Cardiac fibroblast (primary cell): Measurements from ENCODE around the gene SLC1A2.

Experiments used
- DNase-seq, 2 donors: peaks; one replicate each; pipeline versions ENCODE4 v3.0.0 to v3.0.0-alpha.2; 2010; ENCODE audit warnings: low read depth in 2 of 2
- H3K4me3 ChIP-seq, 2 donors: replicated peaks in 1 of 2; 1 replicate in 1 of 2; 2 replicates in 1 of 2; pipeline ENCODE4 v1.5.1; 2011; ENCODE audit warnings: low read depth in 2 of 2, low read length in 2 of 2, mild to moderate bottlenecking in 2 of 2, moderate library complexity in 1 of 2
- TF ChIP-seq, protein P1 (sequence below): IDR thresholded peaks from one replicate; pipeline ENCODE4 v1.5.1; 2011; ENCODE audit warnings: low read depth, mild to moderate bottlenecking, low read length, inconsistent platforms

The SLC1A2 gene

GRCh38 chr11:35324183-35324886, 95.0 kb downstream of the SLC1A2 start:
- TF ChIP-seq, protein P1, sequence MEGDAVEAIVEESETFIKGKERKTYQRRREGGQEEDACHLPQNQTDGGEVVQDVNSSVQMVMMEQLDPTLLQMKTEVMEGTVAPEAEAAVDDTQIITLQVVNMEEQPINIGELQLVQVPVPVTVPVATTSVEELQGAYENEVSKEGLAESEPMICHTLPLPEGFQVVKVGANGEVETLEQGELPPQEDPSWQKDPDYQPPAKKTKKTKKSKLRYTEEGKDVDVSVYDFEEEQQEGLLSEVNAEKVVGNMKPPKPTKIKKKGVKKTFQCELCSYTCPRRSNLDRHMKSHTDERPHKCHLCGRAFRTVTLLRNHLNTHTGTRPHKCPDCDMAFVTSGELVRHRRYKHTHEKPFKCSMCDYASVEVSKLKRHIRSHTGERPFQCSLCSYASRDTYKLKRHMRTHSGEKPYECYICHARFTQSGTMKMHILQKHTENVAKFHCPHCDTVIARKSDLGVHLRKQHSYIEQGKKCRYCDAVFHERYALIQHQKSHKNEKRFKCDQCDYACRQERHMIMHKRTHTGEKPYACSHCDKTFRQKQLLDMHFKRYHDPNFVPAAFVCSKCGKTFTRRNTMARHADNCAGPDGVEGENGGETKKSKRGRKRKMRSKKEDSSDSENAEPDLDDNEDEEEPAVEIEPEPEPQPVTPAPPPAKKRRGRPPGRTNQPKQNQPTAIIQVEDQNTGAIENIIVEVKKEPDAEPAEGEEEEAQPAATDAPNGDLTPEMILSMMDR: no peak
- DNase-seq: no peak
- no peak overlapping the region for H3K4me3 ChIP-seq

- TF ChIP-seq, protein P1: no peak
- DNase-seq: no peak
Measured at GRCh38 chr11:35323076-35323868, 96.1 kb downstream of the SLC1A2 start.

GRCh38 chr11:35322318-35322979, 96.9 kb downstream of the SLC1A2 start:
- no peak for DNase-seq
- H3K4me3 ChIP-seq: no peak overlapping the region
- TF ChIP-seq, protein P1: no peak

More at GRCh38 chr11:35323076-35323868, 96.1 kb downstream of the SLC1A2 start:
- no peak overlapping the region for H3K4me3 ChIP-seq

- DNase-seq: peak; percentile 30 to 56
- TF ChIP-seq, protein P1: no peak
- H3K4me3 ChIP-seq: no peak overlapping the region
Measured at GRCh38 chr11:35321532-35322317, 97.6 kb downstream of the SLC1A2 start.

DNA sequence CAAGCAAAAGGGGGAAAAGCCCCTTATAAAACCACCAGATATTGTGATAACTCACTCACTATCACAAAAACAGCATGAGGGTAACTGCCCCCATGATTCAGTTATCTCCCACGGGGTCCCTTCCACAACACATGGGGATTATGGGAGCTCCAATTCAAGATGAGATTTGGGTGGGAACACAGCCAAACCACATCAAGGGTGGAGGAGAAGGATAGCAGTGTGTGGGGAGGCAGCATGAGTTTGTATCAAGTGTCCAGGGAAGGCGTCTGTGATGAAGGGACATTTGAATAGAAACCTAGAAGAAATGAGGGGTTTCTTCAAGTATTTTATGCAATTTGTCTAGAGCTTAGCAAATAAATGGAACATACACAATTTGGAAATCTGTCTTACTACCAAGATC, 98.2 kb downstream of the SLC1A2 start:
- H3K4me3 ChIP-seq: no peak overlapping the region
- TF ChIP-seq, protein P1: no peak
- DNase-seq: no peak
